ENCODE measurements around the gene ARHGAP9. TPM values are rescaled to one million over a fixed set of nuclear protein-coding genes. Genes with fewer than 3 reads are reported as not detected.
"Not testable (repeated sequence)": the region's sequence is repeated elsewhere in the genome, so short reads cannot be mapped to it uniquely, and the experiment has no call there.

ARHGAP9 gene
- total RNA-seq, 4 donors from 2014 or later, result 5.2 to 40.5 (median 11.6) TPM

DNA sequence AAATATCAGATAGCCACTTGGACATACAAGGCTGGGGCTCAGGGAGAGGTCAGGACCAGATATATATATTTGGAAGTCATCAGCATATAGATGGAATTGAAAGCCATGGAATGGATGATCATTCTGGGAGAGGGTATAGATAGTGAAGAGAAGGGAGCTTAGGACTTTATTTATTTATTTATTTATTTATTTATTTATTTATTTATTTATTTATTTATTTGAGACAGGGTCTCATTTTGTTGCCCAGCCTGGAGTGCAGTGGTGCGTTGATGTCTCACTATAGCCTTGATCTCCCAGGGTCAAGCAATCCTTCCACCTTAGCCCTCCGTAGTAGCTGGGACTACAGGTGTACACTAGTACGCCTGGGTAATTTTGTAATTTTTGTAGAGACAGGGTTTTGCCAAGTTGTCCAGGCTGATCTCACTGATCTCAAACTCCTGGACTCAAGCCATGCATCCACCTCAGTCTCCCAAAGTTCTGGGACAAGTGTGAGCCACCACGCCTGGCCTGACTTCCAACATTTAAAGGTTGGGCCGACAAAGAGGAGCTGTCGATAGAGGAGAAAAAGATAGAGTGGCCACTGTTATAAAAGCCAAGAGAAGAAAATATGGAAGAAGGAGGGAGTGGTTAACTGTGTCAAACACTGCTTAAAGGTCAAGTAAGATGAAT lies 33.2 kb downstream of the ARHGAP9 start:
- whole genome bisulfite sequencing, 2 donors, result 95% methylated on average over 6 of the region's 6 CpGs
- H3K9me3 ChIP-seq, result peaks cover 0 to 7% (median 0%) of the 10 kb centered on the region in 4 donors
- H3K4me1 ChIP-seq, result no peaks in the 10 kb centered on the region
- no peaks in the 10 kb centered on the region for H3K27me3 ChIP-seq
- DNase-seq (ENCODE audit: low spot score in 2 of 2), result no peak
- no peak for TF ChIP-seq POLR2A (IDR thresholded peaks at IDR 0.05)
- TF ChIP-seq EP300 (IDR thresholded peaks at IDR 0.05), result no peak
- TF ChIP-seq, protein P1, sequence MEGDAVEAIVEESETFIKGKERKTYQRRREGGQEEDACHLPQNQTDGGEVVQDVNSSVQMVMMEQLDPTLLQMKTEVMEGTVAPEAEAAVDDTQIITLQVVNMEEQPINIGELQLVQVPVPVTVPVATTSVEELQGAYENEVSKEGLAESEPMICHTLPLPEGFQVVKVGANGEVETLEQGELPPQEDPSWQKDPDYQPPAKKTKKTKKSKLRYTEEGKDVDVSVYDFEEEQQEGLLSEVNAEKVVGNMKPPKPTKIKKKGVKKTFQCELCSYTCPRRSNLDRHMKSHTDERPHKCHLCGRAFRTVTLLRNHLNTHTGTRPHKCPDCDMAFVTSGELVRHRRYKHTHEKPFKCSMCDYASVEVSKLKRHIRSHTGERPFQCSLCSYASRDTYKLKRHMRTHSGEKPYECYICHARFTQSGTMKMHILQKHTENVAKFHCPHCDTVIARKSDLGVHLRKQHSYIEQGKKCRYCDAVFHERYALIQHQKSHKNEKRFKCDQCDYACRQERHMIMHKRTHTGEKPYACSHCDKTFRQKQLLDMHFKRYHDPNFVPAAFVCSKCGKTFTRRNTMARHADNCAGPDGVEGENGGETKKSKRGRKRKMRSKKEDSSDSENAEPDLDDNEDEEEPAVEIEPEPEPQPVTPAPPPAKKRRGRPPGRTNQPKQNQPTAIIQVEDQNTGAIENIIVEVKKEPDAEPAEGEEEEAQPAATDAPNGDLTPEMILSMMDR (IDR thresholded peaks at IDR 0.05), result no peak
- no peak overlapping the region for H3K4me3 ChIP-seq
- H3K27ac ChIP-seq, result no peak overlapping the region
- H3K36me3 ChIP-seq, result no peaks in the 10 kb centered on the region

DNA sequence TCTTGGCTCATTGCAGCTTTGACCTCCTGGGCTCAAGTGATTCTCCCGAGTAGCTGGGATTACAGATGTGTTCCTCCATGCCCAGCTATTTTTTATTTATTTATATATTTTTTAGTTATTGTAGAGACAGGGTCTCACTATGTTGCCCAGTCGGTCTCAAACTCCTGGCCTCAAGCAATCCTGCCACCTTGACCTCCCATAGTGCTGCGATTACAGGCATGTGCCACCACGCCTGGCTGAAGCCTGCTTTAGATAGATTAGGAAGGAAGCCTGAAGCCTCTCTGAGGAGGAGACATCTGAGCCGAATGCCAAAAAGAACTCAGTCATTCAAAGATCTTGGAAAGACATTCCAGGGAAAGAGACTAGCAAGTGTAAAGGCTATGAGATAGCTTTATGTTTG lies 34.9 kb downstream of the ARHGAP9 start:
- no peak for DNase-seq (ENCODE audit: low spot score in 2 of 2)
- no peaks in the 10 kb centered on the region for H3K4me1 ChIP-seq
- H3K4me3 ChIP-seq, result no peak overlapping the region
- H3K36me3 ChIP-seq, result no peaks in the 10 kb centered on the region
- H3K27ac ChIP-seq, result no peak overlapping the region
- H3K9me3 ChIP-seq, result peaks cover 0 to 7% (median 0%) of the 10 kb centered on the region in 4 donors
- TF ChIP-seq POLR2A (IDR thresholded peaks at IDR 0.05) (no peak), EP300 (IDR thresholded peaks at IDR 0.05) (no peak)
- TF ChIP-seq, protein P1 (IDR thresholded peaks at IDR 0.05), result no peak
- 71 to 72% methylated on average over 5 of the region's 5 CpGs for WGBS, 2 donors
- no peaks in the 10 kb centered on the region for H3K27me3 ChIP-seq

DNA sequence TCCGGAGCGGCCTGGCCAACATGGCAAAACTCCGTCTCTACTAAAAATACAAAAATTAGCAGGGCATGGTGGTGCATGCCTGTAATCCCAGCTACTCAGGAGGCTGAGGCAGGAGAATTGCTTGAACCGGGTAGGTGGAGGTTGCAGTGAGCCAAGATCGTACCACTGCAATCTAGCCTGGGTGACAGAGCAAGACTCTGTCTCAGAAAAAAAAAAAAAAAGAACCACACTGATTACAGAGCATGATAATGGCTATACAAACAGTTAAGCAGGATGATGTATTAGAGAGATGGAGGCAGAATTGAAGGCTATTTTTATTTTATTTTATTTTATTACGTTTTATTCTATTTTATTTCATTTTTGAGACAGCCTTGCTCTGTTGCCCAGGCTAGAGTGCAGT lies 35.3 kb downstream of the ARHGAP9 start:
- not testable (repeated sequence) for H3K27me3 ChIP-seq; H3K36me3 ChIP-seq; H3K4me3 ChIP-seq; H3K9me3 ChIP-seq; DNase-seq (ENCODE audit: low spot score in 2 of 2); H3K27ac ChIP-seq; H3K4me1 ChIP-seq
- 81% methylated on average over 6 of the region's 6 CpGs for WGBS, 2 donors

DNA sequence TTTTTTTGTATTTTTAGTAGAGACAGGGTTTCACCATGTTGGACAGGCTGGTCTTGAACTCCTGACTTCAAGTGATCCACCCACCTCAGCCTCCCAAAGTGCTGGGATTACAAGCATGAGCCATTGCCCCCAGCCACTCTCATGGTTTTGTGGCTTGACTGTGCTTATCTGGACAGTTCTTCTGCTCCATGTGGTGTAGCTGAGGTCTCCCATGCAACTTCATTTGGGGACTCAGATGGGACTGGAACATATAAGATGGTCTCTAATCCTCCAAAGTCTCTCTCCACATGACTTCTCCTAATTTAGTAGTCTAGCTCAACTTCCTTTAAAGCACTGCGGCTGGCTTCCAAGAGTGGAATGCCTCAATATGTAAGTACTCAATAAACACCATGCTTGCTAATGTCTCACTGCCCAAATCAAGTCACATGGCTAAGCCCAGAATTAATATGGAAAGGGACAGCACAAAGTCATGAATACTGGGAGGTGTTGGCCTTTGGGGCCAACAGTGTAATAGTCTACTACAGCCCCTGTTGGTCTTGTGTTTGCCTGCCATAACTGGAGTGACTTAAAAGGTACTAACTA lies 37.7 kb downstream of the ARHGAP9 start:
- H3K27me3 ChIP-seq, result no peaks in the 10 kb centered on the region
- WGBS, 2 donors, result 50 to 82% methylated on average over 1 of the region's 1 CpG
- peaks cover 0 to 7% (median 0%) of the 10 kb centered on the region in 4 donors for H3K9me3 ChIP-seq
- no peak overlapping the region for H3K27ac ChIP-seq
- TF ChIP-seq POLR2A (IDR thresholded peaks at IDR 0.05), result no peak
- TF ChIP-seq EP300 (IDR thresholded peaks at IDR 0.05), result no peak
- TF ChIP-seq, protein P1 (IDR thresholded peaks at IDR 0.05), result no peak
- no peaks in the 10 kb centered on the region for H3K36me3 ChIP-seq
- H3K4me3 ChIP-seq, result no peak overlapping the region
- DNase-seq (ENCODE audit: low spot score in 2 of 2), result no peak
- no peaks in the 10 kb centered on the region for H3K4me1 ChIP-seq

DNA sequence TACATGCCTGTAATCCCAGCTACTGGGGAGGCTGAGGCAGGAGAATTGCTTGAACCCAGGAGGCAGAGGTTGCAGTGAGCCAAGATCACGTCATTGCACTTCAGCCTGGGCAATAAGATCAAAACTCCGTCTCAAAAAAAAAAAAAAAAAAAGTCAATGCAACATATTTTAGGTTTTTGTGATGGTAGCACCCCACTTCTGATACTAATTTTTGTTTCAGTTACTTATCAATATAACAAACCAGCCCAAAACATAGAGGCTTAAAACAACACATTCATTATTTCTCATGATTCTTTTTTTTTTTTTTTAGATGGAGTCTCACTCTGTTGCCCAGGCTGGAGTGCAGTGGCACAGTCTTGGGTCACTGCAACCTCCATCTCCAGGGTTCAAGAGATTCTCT lies 38.3 kb downstream of the ARHGAP9 start:
- not testable (repeated sequence) for H3K27me3 ChIP-seq; H3K36me3 ChIP-seq; H3K4me1 ChIP-seq; H3K9me3 ChIP-seq; H3K27ac ChIP-seq; DNase-seq (ENCODE audit: low spot score in 2 of 2); H3K4me3 ChIP-seq
- WGBS, 2 donors, result 84 to 93% methylated on average over 2 of the region's 2 CpGs

DNA sequence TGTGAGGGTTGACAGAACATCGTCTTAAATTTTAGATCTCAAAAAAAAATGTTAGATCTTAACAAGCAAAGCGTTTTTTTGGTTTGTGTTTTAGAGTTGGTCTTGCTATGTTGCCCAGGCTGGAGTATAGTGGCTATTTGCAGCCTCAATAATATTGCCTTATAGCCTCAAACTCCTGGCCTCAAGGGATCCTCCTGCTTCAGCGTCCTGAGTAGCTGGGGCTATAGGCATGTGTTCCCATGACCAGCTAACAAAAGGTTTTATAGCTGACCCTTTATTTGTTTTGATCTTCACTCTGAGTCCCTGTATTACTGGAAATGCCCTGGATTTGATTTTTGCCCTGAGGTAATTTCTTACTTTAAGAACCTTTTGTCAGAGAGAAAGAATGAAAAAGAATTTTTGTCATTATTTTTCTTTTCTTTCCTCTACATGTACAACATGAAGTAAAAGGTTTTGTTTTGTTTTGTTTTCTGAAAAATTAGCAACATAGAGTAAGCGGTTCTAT lies 39.9 kb downstream of the ARHGAP9 start:
- Histone ChIP-seq H3K27ac (no peak overlapping the region), H3K27me3 (no peaks in the 10 kb centered on the region), H3K9me3 (peaks cover 0 to 7% (median 0%) of the 10 kb centered on the region in 4 donors), H3K36me3 (no peaks in the 10 kb centered on the region), H3K4me1 (no peaks in the 10 kb centered on the region), H3K4me3 (no peak overlapping the region)
- 67% methylated on average over 4 of the region's 4 CpGs for WGBS, 2 donors
- no peak for TF ChIP-seq EP300 (IDR thresholded peaks at IDR 0.05)
- no peak for TF ChIP-seq POLR2A (IDR thresholded peaks at IDR 0.05)
- TF ChIP-seq, protein P1 (IDR thresholded peaks at IDR 0.05), result no peak
- no peak for DNase-seq (ENCODE audit: low spot score in 2 of 2)

All from tibial nerve (tissue), 4 donors.